A549 (cell line): Measurements from ENCODE around the gene ZNF438. TPM values are rescaled to one million over a fixed set of nuclear protein-coding genes. Genes with fewer than 3 reads are reported as not detected.
"Not testable (repeated sequence)": the region's sequence is repeated elsewhere in the genome, so short reads cannot be mapped to it uniquely, and the experiment has no call there.

Source experiments
- ATAC-seq, 2 experiments: fragments of 200-7000 bp in 1 of 2; fragments of >200 bp in 1 of 2; cut with Nextera tagmentation in 1 of 2; cut with Tn5 transposase in 1 of 2; 3 replicates each; pipeline versions ENCODE4 v1.8.0 to v1.9.1; 2018 to 2020; ENCODE audit warnings: mild to moderate bottlenecking in 1 of 2, moderate library complexity in 1 of 2
- CTCF ChIA-PET: fragments of 300-600 bp; sonication (Branson Sonifier 250); formaldehyde crosslinking; extraction: SDS; loops from one replicate; lab custom pipeline; 2021; ENCODE audit warnings: antibody characterized with exemption, inconsistent platforms; lab: Yijun Ruan, JAX
- POLR2A ChIA-PET: fragments of 350-600 bp; formaldehyde crosslinking; extraction: SDS; loops from one replicate; lab custom pipeline; 2021; ENCODE audit warnings: antibody characterized with exemption, inconsistent platforms; lab: Yijun Ruan, JAX
- DNase-seq, 2 experiments: peaks; one replicate each; pipeline versions ENCODE4 v3.0.0 to v3.0.0-alpha.2; 2011 to 2016; ENCODE audit warnings: low read depth in 1 of 2, low spot score in 1 of 2
- FAIRE-seq: peaks from 2 replicates; lab custom pipeline; 2011; peaks lifted over from hg19 to GRCh38; lab: Jason Lieb, UNC
- H3K27ac ChIP-seq, 2 experiments: fragments of >200 bp; sonication (Bioruptor Twin); formaldehyde crosslinking; 3 replicates each; pipeline ENCODE4 v1.5.1; 2016 to 2017
- H3K4me1 ChIP-seq: fragments of >200 bp; sonication (Bioruptor Twin); formaldehyde crosslinking; 3 replicates; pipeline ENCODE4 v1.6.1; 2016
- H3K4me2 ChIP-seq: fragments of >200 bp; sonication (Bioruptor Twin); formaldehyde crosslinking; 3 replicates; pipeline ENCODE4 v1.6.1; 2016
- H3K4me3 ChIP-seq: fragments of >200 bp; sonication (Bioruptor Twin); formaldehyde crosslinking; 3 replicates; pipeline ENCODE4 v1.5.1; 2016
- H3K9me3 ChIP-seq: fragments of >200 bp; sonication (Bioruptor Twin); formaldehyde crosslinking; 3 replicates; pipeline ENCODE4 v1.6.1; 2016
- BHLHE40 ChIP-seq: IDR thresholded peaks from 2 replicates; pipeline ENCODE4 v1.6.1; 2012; ENCODE audit warnings: low read depth, low read length, inconsistent platforms
- CBX2 ChIP-seq: fragments of 200-600 bp; sonication (generic); IDR thresholded peaks from 2 replicates; pipeline ENCODE4 v1.6.1; 2016; ENCODE audit warnings: low read depth, mild to moderate bottlenecking, borderline replicate concordance
- CBX8 ChIP-seq: fragments of 200-600 bp; sonication (generic); IDR thresholded peaks from 2 replicates; pipeline ENCODE4 v1.6.1; 2016
- CEBPB ChIP-seq, 2 experiments: fragments of >200 bp in 1 of 2; sonication (Bioruptor Twin) in 1 of 2; formaldehyde crosslinking in 1 of 2; IDR thresholded peaks; 2 replicates each; pipeline ENCODE4 v1.6.1; 2012 to 2016
- CHD4 ChIP-seq: fragments of 200-600 bp; sonication (generic); IDR thresholded peaks from 2 replicates; pipeline ENCODE4 v1.6.1; 2016; ENCODE audit warnings: antibody characterized with exemption, mild to moderate bottlenecking, borderline replicate concordance
- EHF ChIP-seq: fragments of 250-450 bp; sonication (Bioruptor Pico); IDR thresholded peaks from 2 replicates; pipeline ENCODE4 v1.5.0; 2020; ENCODE audit warnings: mild to moderate bottlenecking
- EHMT2 ChIP-seq: fragments of 200-600 bp; sonication (generic); IDR thresholded peaks from 2 replicates; pipeline ENCODE4 v1.6.1; 2016; ENCODE audit warnings: antibody characterized with exemption, low read depth, mild to moderate bottlenecking, moderate library complexity
- FOSB ChIP-seq: fragments of 250-450 bp; sonication (Bioruptor Pico); IDR thresholded peaks from 2 replicates; pipeline ENCODE4 v1.5.0; 2020; ENCODE audit warnings: mild to moderate bottlenecking, moderate library complexity
- FOXS1 ChIP-seq: fragments of 250-450 bp; sonication (Bioruptor Pico); IDR thresholded peaks from 2 replicates; pipeline ENCODE4 v1.5.0; 2020; ENCODE audit warnings: mild to moderate bottlenecking, moderate library complexity
- HEYL ChIP-seq: fragments of 250-450 bp; sonication (Bioruptor Pico); IDR thresholded peaks from 2 replicates; pipeline ENCODE4 v1.8.0; 2021; ENCODE audit warnings: mild to moderate bottlenecking, moderate library complexity
- HOXA7 ChIP-seq: fragments of 250-450 bp; sonication (Bioruptor Pico); IDR thresholded peaks from 2 replicates; pipeline ENCODE4 v1.5.0; 2020; ENCODE audit warnings: mild to moderate bottlenecking, moderate library complexity
- HOXB13 ChIP-seq: fragments of 250-450 bp; sonication (Bioruptor Pico); IDR thresholded peaks from 2 replicates; pipeline ENCODE4 v1.5.0; 2020; ENCODE audit warnings: low read depth, mild to moderate bottlenecking, moderate library complexity
- JUN ChIP-seq, 2 experiments: fragments of >200 bp; sonication (Bioruptor Twin); formaldehyde crosslinking; IDR thresholded peaks; 2 replicates in 1 of 2; 3 replicates in 1 of 2; pipeline ENCODE4 v1.6.1; 2016 to 2017
- JUNB ChIP-seq: fragments of >200 bp; sonication (Bioruptor Twin); formaldehyde crosslinking; IDR thresholded peaks from 2 replicates; pipeline ENCODE4 v1.6.1; 2016
- MAFK ChIP-seq: fragments of 450-650 bp; IDR thresholded peaks from 2 replicates; pipeline ENCODE4 v1.6.1; 2014; ENCODE audit not compliant: partially characterized antibody
- RAD21 ChIP-seq, 2 experiments: fragments of >200 bp in 1 of 2; sonication (Bioruptor Twin) in 1 of 2; formaldehyde crosslinking in 1 of 2; IDR thresholded peaks in 1 of 2; conservative IDR thresholded peaks in 1 of 2; 2 replicates in 1 of 2; 3 replicates in 1 of 2; pipeline ENCODE4 v1.6.1; 2012 to 2018; ENCODE audit warnings: inconsistent platforms in 1 of 2
- RARB ChIP-seq: fragments of 250-450 bp; sonication (Bioruptor Pico); IDR thresholded peaks from 2 replicates; pipeline ENCODE4 v1.8.0; 2021; ENCODE audit warnings: mild to moderate bottlenecking, moderate library complexity
- SREBF2 ChIP-seq: fragments of 450-650 bp; IDR thresholded peaks from 2 replicates; pipeline ENCODE4 v1.6.1; 2014; ENCODE audit warnings: mild to moderate bottlenecking, moderate library complexity
- ZNF302 ChIP-seq: fragments of 250-450 bp; sonication (Bioruptor Pico); IDR thresholded peaks from 2 replicates; pipeline ENCODE4 v1.9.0; 2021; ENCODE audit warnings: inconsistent platforms, mild to moderate bottlenecking, moderate library complexity
- ZSCAN20 ChIP-seq: fragments of 250-450 bp; sonication (Bioruptor Pico); IDR thresholded peaks from 2 replicates; pipeline ENCODE4 v1.8.0; 2022; ENCODE audit warnings: mild to moderate bottlenecking, moderate library complexity
- WGBS: methylation state at CpG from one replicate; pipeline ENCODE4 v1.1.6; 2017; ENCODE audit errors: missing lambda C conversion rate; 5-methylcytosine and 5-hydroxymethylcytosine counted together
- polyA plus RNA-seq, 4 experiments: library from polyadenylated mRNA; depleted of rRNA in 3 of 4; stranded (reverse); fragments of >200 nt; fragmentation: RNase III in 1 of 4; extraction: RNeasy Plus Mini Kit Qiagen cat#74134 plus additional on column Dnase treatment in 1 of 4; gene quantifications; 2 replicates in 3 of 4; 3 replicates in 1 of 4; pipeline ENCODE4 v1.2.3, GENCODE V29; 2011 to 2017
- TF ChIP-seq, protein P1 (sequence below): fragments of 250-450 bp; sonication (Bioruptor Pico); IDR thresholded peaks from 2 replicates; pipeline ENCODE4 v1.5.0; 2020; ENCODE audit warnings: low read depth, mild to moderate bottlenecking, moderate library complexity
- TF ChIP-seq, protein P2 (sequence below): fragments of 250-450 bp; sonication (Bioruptor Pico); IDR thresholded peaks from 2 replicates; pipeline ENCODE4 v1.5.0; 2021; ENCODE audit warnings: mild to moderate bottlenecking, moderate library complexity, borderline replicate concordance
- TF ChIP-seq, protein P3 (sequence below): fragments of 150-350 bp; IDR thresholded peaks from 2 replicates; pipeline ENCODE4 v1.6.1; 2014; ENCODE audit warnings: low read depth, mild to moderate bottlenecking, low read length
- TF ChIP-seq, protein P4 (sequence below): fragments of 450-650 bp; IDR thresholded peaks from 2 replicates; pipeline ENCODE4 v1.6.1; 2014; ENCODE audit warnings: antibody characterized with exemption

The ZNF438 gene
- polyA plus RNA-seq, 2 of the 4 experiments (the other 2 are of a cell fraction), result 2.2 to 4.5 TPM

DNA sequence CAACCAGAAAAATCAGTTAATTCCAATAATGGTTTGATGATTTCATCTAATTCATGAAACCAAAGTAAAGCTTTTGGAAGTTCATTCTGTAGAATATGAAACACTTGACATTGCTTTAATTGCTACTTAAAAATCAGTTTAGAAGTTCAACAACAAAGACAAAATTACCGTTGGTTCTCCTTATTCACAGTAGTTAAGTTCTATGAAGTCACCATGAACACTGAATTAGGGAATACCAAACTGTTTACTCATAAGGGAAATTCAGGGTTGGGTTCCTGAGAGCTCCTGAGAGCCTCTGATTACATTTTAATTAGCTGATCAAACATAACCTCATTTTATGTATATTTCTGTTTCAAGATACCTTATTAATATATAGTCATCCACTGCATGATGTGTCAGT, 46.2 kb downstream of the ZNF438 start:
- H3K4me3 ChIP-seq, result no peak overlapping the region
- H3K27ac ChIP-seq, result no peak overlapping the region
- POLR2A ChIA-PET, result no interaction called here
- peaks cover 10% of the 10 kb centered on the region; the same call in 2 of the 3 replicates for H3K4me1 ChIP-seq
- CTCF ChIA-PET, result no interaction called here
- 41% methylated on average over 1 of the region's 1 CpG for WGBS
- no peak for TF ChIP-seq HOXB13
- TF ChIP-seq SREBF2, result no peak
- no peak for TF ChIP-seq RARB (CRISPR knock-in tag)
- TF ChIP-seq ZSCAN20, result no peak
- TF ChIP-seq EHF (CRISPR knock-in tag), result no peak
- TF ChIP-seq, protein P1, sequence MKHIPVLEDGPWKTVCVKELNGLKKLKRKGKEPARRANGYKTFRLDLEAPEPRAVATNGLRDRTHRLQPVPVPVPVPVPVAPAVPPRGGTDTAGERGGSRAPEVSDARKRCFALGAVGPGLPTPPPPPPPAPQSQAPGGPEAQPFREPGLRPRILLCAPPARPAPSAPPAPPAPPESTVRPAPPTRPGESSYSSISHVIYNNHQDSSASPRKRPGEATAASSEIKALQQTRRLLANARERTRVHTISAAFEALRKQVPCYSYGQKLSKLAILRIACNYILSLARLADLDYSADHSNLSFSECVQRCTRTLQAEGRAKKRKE (CRISPR knock-in tag), result no peak
- TF ChIP-seq, protein P2, sequence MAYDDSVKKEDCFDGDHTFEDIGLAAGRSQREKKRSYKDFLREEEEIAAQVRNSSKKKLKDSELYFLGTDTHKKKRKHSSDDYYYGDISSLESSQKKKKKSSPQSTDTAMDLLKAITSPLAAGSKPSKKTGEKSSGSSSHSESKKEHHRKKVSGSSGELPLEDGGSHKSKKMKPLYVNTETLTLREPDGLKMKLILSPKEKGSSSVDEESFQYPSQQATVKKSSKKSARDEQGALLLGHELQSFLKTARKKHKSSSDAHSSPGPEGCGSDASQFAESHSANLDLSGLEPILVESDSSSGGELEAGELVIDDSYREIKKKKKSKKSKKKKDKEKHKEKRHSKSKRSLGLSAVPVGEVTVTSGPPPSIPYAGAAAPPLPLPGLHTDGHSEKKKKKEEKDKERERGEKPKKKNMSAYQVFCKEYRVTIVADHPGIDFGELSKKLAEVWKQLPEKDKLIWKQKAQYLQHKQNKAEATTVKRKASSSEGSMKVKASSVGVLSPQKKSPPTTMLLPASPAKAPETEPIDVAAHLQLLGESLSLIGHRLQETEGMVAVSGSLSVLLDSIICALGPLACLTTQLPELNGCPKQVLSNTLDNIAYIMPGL (CRISPR knock-in tag), result no peak
- TF ChIP-seq, all 56 proteins: peak for 0
- no peak for ATAC-seq
- DNase-seq, result no peak
- 0 out of 3 replicates have a peak overlapping the region, but pooled peaks have one; percentile 6 for H3K4me2 ChIP-seq
- peak; percentile 54 for FAIRE-seq
- H3K9me3 ChIP-seq, result no peaks in the 10 kb centered on the region

DNA sequence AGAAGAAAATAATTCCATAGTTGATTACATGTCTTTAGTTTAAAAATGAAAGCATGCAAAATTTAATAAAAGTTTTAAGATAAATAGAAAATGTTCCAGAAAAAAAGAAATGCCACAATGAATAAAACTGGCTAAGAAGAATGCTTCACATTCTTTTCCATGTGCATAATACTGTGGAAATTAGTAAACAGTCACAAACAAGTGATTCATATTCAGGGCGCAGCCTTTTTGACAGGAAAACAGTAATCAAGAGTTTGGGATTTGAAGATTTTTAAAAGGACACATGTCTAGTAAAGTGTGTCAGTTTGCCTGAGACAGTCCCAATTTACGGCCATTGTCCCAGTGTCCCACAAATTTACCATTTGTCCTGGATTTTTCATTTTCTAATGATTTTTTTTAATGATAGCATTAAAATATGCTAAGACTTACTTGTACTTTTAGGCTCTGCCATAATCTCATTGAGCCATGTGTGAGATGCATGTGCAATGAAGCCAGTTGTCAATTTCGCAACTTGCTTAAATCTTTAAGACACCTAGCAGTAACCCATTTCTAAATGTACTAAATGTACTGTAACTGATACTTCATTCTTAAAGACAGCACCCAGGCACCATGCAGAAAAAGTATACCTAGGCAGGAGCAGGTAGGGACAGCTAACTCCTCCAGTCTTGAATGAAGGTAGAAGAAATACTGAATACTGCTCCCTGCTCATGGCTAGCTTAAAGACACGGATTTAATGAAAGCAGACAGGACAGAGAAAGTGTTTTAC, 46.9 kb downstream of the ZNF438 start:
- ATAC-seq, result no peak
- TF ChIP-seq JUNB (no peak), CEBPB (IDR thresholded peaks at IDR 0.05) (peak; percentile 25 to 43; a peak in 1 of 4 replicates), CHD4 (no peak)
- TF ChIP-seq, protein P3, sequence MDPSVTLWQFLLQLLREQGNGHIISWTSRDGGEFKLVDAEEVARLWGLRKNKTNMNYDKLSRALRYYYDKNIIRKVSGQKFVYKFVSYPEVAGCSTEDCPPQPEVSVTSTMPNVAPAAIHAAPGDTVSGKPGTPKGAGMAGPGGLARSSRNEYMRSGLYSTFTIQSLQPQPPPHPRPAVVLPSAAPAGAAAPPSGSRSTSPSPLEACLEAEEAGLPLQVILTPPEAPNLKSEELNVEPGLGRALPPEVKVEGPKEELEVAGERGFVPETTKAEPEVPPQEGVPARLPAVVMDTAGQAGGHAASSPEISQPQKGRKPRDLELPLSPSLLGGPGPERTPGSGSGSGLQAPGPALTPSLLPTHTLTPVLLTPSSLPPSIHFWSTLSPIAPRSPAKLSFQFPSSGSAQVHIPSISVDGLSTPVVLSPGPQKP, result no peak
- H3K4me2 ChIP-seq, result 0 out of 3 replicates have a peak overlapping the region, but pooled peaks have one; percentile 9
- no peak for FAIRE-seq
- H3K4me1 ChIP-seq, result peaks cover 10% of the 10 kb centered on the region; the same call in 2 of the 3 replicates
- no peak overlapping the region for H3K4me3 ChIP-seq
- DNase-seq, result no peak
- no peak overlapping the region for H3K27ac ChIP-seq
- no peaks in the 10 kb centered on the region for H3K9me3 ChIP-seq
- whole genome bisulfite sequencing, result 80% methylated on average over 4 of the region's 4 CpGs
- CTCF ChIA-PET, result no interaction called here
- POLR2A ChIA-PET, result no interaction called here

DNA sequence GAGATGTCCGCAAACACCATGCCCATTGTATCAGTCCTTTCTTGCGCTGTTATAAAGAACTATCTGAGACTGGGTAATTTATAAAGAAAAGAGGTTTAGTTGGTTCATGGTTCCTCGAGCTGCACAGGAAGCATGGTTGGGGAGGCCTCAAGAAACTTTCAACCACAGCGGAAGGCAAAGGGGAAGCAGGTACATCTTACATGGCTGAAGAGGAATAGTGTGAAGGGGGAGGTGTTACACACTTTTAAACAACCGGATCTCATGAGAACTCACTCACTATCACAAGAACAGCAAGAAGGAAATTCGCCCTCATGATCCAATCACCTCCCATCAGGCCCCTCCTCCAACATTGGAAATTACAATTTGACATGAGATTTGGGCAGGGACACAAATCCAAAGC, 48.5 kb downstream of the ZNF438 start:
- ATAC-seq, H3K4me3 ChIP-seq: not testable (repeated sequence)
- peak; percentile 7 for FAIRE-seq

DNA sequence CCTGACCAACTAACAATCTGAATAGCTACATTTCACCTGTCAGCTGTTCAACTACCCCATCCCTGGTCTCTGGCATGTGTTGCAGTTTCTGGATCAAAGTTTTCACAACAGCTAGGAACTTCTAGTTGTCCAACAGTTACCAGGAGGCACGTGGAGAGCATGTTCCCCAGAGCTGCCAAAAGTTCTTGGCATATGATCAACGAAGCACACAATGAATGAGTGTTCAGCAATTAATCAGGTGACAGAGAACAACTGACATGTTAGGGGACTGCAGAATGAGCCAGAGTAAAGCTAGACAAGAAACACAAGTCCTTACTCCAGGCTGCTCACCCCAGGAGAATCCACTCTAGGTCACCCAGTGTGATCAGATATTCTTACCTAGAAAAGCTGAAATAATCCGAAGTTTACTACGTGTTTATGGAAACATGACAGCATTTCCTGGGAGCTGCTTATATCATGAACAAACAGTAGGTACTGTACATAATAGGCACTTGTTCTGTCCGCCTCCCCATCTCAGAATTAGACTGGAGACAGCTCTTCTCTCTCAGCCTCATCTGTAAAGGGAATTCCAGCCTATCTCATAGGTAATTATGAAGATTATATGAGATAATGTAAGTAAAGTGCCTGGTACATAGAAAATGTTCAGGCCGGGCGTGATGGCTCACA, 50.6 kb downstream of the ZNF438 start:
- TF ChIP-seq HOXA7, result no peak
- TF ChIP-seq CBX2, result no peak
- no peak for TF ChIP-seq ZNF302 (CRISPR knock-in tag)
- TF ChIP-seq, protein P4, sequence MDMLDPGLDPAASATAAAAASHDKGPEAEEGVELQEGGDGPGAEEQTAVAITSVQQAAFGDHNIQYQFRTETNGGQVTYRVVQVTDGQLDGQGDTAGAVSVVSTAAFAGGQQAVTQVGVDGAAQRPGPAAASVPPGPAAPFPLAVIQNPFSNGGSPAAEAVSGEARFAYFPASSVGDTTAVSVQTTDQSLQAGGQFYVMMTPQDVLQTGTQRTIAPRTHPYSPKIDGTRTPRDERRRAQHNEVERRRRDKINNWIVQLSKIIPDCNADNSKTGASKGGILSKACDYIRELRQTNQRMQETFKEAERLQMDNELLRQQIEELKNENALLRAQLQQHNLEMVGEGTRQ, result no peak
- TF ChIP-seq HEYL (CRISPR knock-in tag), result no peak
- TF ChIP-seq FOXS1 (CRISPR knock-in tag), result no peak
- TF ChIP-seq RAD21 (conservative IDR thresholded peaks at IDR 0.05 in 1 of 2, IDR thresholded peaks at IDR 0.05 in 1 of 2), result no peak
- no peak for TF ChIP-seq JUN (IDR thresholded peaks at IDR 0.05)
- no peak for TF ChIP-seq FOSB (CRISPR knock-in tag)
- no peak for TF ChIP-seq MAFK
- no peak for TF ChIP-seq EHMT2
- no peak for TF ChIP-seq BHLHE40
- TF ChIP-seq CBX8, result no peak
- ChIA-PET POLR2A (interaction anchor here (0.6 kb wide), 1 partner anchor 47 kb away, joined by 4 read pairs; no protein-coding TSS in a partner anchor), CTCF (interaction anchor here (0.9 kb wide), 1 partner anchor 229 kb away, joined by 3 read pairs; no protein-coding TSS in a partner anchor)
- DNase-seq (no peak), ATAC-seq (no peak), FAIRE-seq (no peak)
- Histone ChIP-seq H3K9me3 (no peaks in the 10 kb centered on the region; the same call in 2 of the 3 replicates), H3K27ac (no peak overlapping the region), H3K4me1 (peaks cover 10% of the 10 kb centered on the region; the same call in 2 of the 3 replicates), H3K4me3 (no peak overlapping the region), H3K4me2 (no peak overlapping the region)
- 69% methylated on average over 7 of the region's 7 CpGs for WGBS

More for the DNA sequence above, 48.5 kb downstream of the ZNF438 start:
- H3K27ac ChIP-seq, H3K4me1 ChIP-seq, H3K9me3 ChIP-seq, POLR2A ChIA-PET, CTCF ChIA-PET, H3K4me2 ChIP-seq, DNase-seq: not testable (repeated sequence)
- 91% methylated on average over 6 of the region's 6 CpGs for WGBS
